Smooth muscle cell of the brain vasculature (primary cell): ENCODE data around the gene HOXB4.
"Not testable (repeated sequence)": the region's sequence is repeated elsewhere in the genome, so short reads cannot be mapped to it uniquely, and the experiment has no call there.

ENCODE experiments used
- DNase-seq: peaks from one replicate; pipeline ENCODE4 v3.0.0-alpha.2; 2012; ENCODE audit warnings: low read depth, low spot score

HOXB4 gene

DNA sequence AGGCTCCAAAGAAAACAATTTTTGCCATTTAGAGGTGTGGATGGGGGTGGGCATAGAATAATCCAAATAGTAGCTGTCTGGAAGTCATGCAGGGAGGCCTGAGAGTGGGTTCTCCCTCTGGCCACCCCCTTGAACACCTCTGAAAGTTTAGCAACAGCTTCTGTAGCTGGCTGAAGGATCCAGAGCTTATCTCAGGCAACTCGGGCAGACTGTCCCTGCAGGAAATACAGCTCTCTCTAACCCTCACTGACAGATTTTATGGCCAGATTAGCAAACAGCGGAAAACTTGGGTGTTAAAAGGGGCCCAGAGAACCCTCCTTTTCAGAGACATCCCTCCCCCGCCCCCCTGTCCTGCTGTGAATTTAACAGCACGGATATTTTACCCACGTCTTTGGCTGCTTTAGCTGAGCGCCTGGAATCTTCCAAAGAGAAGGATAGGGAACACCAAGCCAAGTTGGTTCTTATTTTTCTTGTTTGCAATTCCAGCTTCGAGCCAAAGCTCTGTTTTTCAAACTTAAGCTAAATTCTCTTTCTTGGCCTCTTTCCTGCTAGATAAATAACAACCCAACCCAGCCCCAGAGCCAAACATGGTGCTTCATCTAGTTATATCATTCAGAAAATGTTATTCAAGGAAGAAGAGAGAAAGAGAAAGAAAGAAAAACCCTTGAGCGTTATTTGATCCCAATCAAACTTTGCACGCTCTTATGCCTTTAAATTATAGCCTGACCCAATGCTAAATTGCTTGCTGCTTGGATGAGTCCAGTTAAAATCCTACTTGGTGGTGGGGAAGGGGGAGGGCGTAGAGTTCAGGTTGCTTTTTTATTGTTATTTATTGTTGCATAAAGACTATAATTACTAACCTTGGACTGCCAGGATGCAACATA is 31.0 kb downstream of the HOXB4 start:
- no peak for DNase-seq

DNA sequence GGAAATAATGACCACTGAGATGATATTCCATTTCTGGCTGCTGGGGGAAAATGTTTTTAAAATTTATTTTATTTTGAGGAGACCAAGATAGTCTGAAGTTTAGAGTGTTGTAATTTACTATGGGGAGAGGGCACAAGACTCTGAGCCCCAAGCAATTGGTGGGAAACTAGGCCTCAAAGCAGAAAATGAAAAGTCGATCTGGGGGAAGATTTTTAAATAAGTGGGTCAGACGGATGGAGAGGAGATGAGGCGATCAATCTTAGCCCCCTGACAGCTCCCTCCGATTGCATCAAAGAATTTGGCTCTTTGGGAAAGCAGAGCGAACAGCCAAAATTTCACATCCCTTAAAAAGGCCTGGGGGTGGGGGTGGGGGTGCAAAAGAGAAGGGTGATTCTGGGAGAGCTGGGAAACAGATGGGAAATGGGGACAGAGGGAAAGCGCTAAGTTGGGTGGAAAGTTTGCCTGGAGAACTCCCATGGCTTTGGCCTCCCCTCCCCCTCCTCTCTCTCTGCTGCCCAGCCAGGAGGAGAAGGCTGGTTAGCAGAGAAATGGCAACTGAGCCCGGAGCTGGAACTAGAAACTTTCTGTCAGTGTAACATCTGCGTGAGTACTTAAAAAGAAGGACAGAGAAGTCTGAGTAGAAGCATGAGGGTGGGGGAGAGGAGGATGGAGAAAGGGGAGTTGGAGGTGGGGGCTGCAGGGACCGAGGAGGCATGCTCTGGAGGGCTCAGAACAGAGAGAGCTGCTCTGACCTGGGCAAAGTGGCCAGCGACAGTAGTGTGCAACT is 31.8 kb downstream of the HOXB4 start:
- DNase-seq = no peak

DNA sequence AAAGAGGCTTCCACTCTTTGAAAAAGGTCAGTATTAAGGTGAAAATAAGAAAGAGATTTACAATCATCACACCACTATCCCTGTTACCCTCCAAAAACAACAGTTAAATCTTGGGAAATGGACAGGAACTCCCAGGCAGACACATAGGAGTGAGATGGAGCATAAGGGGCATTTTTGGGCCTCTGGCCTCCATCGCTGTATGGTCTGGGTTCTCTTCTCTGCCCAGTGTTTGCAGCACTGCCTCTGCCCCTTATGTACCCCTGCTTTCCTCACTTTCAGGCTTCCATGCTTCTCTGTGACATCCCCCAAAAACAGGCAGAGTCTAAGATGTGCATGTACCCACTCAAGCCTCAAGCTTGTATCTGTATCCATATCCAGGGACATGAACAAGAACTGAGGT is 32.6 kb downstream of the HOXB4 start:
- no peak for DNase-seq

DNA sequence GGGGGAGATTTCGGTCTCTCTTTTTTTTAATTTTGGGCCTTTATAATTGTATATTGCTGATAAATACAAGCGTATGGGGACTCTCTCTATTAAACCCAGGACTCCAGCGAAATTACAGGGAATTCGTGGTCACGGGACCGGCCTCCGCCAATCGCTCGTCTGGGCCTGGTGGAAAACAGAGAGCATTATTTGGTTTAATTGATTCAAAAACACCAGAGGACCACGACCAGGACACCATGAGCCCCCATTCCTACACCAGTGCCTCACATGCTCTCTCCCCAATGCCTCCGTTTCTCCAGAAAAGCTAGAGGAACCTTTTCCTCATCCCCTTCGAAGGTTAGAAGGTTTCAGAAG is 33.2 kb downstream of the HOXB4 start, which contains the start of gene HOXB2:
HOXB2 (minus strand) TSS at position 88 of the 354 bp plus-strand sequence. CDS start 198 bp downstream, outside the sequence.
- no peak for DNase-seq

DNA sequence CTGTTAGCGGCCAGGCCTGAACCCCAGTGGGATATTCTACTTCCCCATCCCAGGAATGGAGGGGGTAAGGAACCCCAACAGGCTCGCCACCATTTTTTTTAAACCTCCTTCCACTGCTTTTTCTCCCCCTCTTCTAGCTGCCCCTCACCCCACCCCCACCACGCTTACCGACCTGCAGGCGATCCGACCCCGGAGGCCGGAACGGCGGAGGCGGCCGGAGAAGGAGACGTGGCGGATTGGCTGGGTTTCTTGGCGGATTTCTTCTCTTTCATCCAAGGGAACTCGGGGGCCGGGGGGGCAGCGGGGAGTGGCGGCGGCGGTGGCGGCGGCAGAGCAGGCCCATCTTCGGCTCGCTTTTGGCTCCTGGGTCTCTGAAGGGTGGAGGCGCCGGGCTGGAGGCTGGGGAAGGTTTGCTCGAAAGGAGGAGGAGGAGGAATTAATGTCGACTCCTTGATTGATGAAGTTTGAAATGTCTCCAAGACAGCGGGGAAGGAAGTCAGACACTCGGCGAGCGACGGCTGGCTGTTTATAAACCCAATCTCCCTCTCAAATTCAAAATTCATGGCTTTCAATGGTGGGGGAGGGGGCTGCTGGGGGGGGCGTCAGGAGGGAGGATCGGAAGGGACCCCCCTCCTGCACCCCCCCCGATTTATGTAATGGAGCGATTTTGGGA is 33.7 kb downstream of the HOXB4 start:
- no peak for DNase-seq

DNA sequence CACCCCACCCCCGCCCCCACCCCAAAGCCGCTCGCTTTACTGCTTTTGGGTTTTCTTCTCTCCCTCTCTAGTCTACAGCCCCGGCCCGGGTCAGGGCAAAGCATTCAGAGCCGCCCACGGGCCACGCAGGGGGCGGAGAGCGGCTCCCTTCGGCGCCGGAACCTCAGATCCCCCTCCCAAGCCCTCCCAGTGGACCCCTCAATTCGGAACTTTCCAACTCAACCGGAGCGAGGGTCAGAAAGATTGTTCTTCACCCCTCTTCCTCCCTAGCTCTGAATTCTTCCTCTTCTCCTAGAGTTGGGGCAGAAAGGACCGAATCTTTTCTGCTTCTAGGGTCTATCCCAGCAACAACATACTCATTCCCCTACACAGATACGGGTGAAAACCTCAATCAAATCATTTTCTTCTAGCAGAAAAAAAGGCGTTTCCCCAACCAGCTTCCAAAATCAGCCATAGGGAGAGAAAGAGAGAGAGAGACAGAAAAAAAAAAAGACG is 34.2 kb downstream of the HOXB4 start:
- no peak for DNase-seq

DNA sequence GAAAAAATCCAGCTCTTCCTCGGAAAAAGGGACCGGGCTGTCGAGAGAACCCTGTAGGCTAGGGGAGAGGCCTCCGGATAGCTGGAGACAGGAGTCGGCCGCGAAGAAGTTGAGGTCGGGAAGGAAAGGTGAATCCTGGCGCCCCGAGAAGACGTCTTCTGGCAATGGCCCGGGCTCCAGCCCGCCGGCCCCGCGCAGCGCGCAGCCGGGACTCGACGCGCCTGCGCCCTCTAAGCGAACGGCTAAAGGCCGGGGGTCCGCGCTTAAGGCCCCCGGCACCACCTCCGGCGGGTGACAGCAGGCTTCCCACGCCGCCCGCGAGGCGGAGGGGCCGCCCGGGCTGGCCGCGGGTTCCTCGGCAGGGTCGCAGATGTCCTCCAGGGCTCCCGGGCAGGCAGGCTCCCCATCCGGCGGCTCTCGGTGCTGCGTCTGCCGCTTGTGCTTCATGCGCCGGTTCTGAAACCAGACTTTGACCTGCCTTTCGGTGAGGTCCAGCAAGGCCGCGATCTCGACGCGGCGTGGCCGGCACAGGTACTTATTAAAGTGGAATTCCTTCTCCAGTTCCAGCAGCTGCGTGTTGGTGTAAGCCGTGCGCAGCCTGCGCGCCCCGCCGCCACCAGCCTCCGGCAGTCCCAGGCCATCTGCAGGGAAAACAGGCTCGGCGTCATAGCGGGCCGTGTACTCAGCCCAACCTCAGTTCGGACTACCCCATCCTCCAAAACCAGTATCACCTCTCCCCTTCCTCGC is 34.9 kb downstream of the HOXB4 start:
- no peak for DNase-seq

DNA sequence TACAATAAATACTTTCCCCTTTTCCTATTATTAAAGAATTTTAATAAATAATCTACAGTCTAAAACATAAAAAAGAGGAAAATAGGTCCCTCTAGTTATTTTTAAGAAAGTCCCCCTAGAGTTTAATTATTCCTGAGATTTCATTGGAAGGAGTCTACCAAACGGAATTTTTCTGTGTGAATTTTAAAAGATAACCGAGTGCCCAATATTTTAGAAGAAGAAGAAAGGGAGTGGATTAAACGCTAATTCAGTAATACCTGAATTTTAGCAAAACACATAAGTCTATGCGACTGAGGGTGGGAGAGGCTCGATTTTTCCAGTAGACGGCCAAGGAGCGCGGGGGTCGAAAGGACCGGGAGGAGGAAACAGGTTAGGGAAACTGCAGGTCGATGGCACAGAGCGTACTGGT is 35.4 kb downstream of the HOXB4 start:
- DNase-seq = no peak

DNA sequence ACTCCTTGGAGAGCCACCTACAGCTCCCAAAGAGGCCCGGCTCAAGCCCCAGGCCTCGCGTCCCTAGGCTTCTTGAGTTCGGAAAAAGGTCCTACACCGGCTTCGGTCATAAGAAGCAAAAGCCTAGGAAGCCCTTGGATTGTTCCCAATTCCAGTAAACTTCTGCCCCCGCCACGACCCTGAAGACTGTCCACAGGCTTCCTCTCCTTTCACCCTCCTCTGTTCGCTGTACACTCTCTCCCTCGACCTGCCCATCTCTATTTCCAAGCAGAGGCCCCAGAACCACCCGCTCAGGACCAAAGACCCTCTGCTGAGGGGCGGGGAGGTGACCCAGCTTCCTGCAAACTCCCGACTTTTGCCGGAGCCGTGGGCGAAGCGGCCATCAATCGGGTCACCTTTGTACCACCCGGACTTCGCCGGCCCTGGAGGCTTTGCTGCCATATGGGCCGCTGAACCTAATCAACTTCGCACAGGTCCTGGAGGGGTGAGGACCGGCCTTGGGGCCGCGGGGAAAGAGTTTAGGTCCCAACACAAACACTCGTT is 36.0 kb downstream of the HOXB4 start:
- DNase-seq = no peak

DNA sequence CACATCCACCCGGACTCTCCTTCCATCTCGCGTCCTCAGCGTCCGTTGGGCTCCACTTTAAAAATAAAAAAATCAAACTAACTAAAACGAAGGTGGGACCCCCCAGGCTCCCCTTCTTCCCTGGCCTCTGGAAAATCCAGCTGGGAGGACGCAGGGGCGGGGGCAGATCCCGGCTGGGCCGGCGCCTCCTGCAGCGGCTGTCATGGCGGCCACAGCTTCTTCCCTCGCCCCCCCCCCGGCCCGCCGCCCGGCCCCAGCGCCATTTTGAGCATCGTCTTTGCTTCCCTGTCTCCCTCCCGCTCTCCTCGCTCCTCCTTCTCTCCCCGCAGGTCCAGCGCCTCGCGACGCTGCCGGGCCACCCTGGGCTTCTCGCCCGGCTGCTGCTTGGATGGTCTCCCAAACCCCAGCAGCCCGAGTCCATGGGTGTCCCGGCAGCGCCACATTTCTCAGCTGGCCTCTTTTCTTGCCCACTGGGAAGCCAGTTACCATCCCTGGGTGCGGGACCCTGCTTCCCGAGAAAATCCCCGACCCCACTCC is 36.5 kb downstream of the HOXB4 start:
- no peak for DNase-seq

DNA sequence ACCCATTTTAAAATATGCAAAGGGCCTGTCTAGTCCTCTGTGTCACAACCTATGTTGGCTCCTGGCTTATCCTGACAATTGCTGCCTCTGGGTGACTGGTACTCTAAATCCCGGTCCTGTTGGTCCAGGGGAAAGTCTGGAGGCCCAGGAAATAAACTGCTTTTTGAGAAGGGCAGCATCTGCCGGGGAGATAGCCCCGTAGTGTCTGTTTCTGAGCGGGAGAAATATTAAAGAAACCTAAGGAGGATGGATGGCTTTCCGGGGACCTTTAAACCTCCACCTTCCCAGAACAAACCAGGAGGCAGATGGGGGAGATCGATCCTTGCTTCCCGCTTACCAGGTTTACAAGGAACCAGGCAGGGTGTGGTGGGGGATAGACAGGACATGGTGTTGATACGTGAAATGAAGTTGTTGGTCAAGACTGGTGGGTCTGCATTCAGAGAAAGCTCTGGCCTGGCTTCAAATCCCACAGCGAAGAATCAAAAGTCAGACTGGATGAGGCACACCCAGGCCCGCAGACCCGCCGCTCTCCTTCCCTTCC is 37.0 kb downstream of the HOXB4 start:
- DNase-seq = no peak

DNA sequence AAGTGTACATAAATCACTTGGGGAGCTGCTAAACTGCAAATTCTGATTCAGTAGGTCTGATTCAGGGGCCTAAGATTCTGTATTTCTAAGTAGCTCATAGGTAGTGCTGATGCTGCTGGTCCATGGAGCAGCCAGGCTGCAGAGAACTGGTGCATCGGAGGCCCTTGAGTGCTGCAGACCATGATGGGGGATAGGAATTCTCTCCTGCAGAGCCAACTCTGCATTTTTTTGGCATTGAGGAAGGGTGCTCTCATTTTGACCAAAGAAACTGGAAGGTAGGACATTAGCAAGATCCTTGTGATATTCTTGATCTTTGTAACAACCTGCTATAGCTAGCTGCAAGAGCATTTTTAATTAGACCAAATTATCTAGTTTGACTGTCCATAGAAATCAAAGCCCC is 37.9 kb downstream of the HOXB4 start:
- no peak for DNase-seq

DNA sequence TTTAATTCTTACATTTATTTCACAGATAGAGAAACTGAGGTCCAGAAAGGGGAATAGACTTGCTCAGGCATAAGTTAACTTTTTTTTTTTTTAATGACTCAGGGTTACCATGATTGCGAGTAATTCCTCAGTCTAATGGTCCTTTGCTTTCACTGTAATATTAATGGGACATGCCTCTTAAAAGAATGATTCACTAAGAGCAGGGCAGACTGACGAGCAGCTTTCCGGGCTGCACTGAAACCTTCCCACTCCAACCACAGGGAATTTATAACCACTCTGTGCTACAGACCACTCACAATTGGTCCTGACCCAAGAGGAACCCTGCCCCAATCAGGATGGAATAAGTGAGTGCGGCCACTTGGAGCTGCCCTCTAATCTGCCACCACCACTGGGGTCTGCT is 39.0 kb downstream of the HOXB4 start:
- no peak for DNase-seq

DNA sequence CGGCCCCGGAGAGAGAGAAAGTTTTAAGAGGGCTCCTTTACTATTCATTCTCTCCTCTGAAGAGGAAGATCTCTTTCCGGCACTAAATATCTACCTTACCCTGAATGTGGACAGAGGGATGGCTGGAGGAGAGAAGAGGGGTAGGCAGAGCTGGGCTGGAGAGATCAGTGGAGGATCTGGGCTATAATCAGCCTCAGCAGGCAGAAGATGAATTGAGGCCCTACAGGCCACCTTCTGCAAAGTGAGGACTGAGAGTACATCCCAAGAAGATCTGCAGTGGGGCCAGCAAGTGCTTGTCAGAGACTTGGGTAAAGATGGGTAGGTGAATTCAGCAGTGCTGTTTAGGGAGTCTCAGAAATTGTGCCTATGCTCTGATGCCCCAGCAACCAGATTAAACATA is 40.8 kb downstream of the HOXB4 start:
- DNase-seq = no peak

DNA sequence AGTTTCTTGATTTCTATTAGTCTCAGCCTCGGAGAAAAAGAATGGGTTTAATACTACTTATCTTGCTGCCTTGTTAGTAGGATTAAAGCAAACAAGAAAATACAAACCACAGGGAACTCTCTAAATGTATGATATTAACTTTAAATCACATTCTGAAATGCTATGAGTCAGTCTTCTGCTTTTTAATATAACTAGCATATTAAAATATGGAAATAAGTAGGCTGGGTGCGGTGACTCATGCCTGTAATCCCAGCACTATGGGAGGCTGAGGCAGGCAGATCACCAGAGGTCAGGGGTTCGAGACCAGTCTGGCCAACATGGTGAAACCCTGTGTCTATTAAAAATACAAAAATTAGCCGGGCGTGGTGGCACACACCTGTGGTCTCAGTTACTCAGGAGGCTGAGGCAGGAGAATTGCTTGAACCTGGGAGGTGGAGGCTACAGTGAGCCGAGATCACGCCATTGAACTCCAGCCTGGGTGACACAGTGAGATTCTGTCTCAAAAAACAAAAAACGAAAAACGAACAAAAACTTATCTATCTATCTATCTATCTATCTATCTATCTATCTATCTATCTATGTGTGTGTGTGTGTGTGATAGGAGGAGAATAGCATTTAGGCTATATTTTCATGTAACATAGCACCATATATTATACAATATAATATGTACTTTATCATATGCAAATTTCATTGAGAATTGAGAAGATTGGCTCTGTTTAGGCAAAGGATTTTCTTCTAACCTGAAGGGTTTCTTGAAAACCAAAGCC is 42.2 kb downstream of the HOXB4 start:
- not testable (repeated sequence) for DNase-seq

DNA sequence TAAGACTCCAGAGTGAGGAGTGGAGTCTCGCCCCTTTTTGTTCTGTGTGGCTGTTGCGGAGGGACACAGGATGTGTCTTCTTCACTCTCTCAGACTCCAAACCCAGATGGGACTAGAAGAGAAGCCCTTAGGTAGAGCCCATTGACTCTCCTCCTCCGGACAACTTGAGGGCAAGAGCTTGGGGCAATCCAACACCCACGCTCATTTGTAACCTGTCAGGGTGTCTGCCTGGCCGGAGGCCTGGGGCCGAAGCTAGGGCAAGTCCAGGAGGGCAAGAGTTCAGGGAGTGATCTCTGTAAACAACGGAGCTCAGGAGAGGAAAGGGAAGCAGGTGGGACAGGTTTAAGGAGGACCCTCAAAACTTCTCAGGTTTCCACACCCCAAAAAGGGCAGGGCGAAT is 45.9 kb downstream of the HOXB4 start:
- DNase-seq = no peak

DNA sequence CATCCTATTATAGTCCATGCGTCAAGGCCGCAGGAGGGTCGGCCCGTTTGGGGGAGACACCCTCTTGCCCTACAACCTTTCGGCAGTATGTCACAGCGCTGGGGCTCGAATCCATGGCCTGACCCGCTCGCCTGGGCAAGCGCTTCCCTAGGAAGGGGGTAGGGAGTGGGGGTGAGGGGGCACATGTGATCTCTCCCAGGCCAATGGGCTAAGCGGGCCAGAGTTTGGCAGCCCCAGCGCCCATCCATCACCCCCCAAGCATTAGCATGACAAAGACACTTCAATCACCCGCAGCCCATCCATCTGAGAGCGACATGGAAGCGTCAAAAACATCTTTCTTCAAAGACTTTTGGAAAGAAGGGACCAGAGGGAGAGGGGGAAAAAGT is 47.3 kb downstream of the HOXB4 start, which contains the start of gene HOXB1:
HOXB1 (minus strand) TSS at position 125 of the 386 bp plus-strand sequence; CDS start at position 18, 107 bp downstream.
- DNase-seq = no peak

DNA sequence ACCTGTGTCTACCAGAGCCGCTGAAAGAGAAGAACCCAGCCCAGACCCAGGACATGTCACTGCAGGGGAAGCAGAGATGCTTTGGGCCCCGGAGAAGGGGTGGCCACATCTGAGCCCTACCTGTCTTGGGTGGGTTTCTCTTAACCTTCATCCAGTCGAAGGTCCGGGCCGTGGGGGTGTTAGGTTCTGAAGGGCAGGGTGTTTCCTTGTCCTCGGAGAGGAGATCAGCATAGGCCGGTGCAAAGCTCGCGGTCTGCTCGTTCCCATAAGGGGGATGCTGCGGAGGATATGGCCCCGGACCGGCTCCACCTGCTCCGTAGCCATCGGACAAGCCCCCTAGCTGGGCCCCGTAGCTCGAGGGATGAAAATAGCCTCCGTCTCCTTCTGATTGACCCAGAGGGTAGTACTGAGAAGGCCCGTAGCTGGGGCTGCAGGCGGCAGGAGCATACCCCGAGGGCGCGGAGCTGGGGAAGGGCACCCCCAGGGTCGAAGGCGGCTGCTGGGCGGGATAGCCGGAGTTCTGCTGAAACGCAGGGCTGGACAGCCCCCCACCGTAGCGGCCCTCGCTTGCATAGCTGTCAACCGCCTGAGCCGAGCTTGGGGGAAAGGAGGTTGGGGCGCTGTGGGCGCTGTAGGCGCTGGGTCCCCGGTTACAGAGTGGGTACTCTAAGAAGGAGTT is 47.8 kb downstream of the HOXB4 start:
- DNase-seq = no peak

DNA sequence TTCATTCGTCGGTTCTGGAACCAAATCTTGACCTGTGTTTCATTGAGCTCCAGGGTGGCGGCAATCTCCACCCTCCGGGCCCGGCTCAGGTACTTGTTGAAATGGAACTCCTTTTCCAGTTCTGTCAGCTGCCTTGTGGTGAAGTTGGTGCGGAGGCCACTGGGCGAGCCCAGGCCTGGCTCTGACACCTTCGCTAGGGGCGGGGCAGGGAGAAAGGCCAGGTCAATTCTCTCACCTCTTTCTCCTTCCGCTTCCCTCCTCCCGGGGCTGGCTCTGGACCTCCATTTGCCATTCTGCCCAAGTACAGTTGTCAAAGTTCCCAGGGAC is 48.5 kb downstream of the HOXB4 start:
- no peak for DNase-seq
